GM12878 (cell line): Measurements from ENCODE around the gene SLF1. TPM values are rescaled to one million over a fixed set of nuclear protein-coding genes. Genes with fewer than 3 reads are reported as not detected.

Source experiments
- BACH1 ChIP-seq: fragments of 450-650 bp; IDR thresholded peaks from 2 replicates; pipeline ENCODE4 v1.6.1; 2017; ENCODE audit warnings: mild to moderate bottlenecking, borderline replicate concordance
- CBX5 ChIP-seq: sonication (generic); IDR thresholded peaks from 2 replicates; pipeline ENCODE4 v1.6.1; 2016; ENCODE audit warnings: low read depth, moderate library complexity, mild to moderate bottlenecking, inconsistent platforms
- EP300 ChIP-seq, 2 experiments: fragments of 150-350 bp in 1 of 2; IDR thresholded peaks; 2 replicates each; pipeline ENCODE4 v1.6.1; 2011 to 2012; ENCODE audit warnings: low read depth in 2 of 2, low read length in 2 of 2, borderline replicate concordance in 1 of 2, improper control_type of control experiment in 1 of 2, inconsistent platforms in 1 of 2; ENCODE audit not compliant: control insufficient read depth in 1 of 2
- MEF2A ChIP-seq: IDR thresholded peaks from 2 replicates; pipeline ENCODE4 v1.6.1; 2011; ENCODE audit warnings: low read depth, mild to moderate bottlenecking, low read length, moderate library complexity; ENCODE audit not compliant: insufficient read depth
- MTA3 ChIP-seq: IDR thresholded peaks from 2 replicates; pipeline ENCODE4 v1.6.1; 2012; ENCODE audit warnings: low read length, inconsistent platforms, borderline replicate concordance
- MYC ChIP-seq: IDR thresholded peaks from 2 replicates; pipeline ENCODE4 v1.6.1; 2011; ENCODE audit warnings: mild to moderate bottlenecking, low read length, moderate library complexity, inconsistent platforms; ENCODE audit not compliant: insufficient read depth, insufficient replicate concordance, insufficient read length, severe bottlenecking
- PAX5 ChIP-seq: IDR thresholded peaks from 2 replicates; pipeline ENCODE4 v1.6.1; 2011; ENCODE audit warnings: low read depth, low read length, borderline replicate concordance
- POLR2AphosphoS5 ChIP-seq: IDR thresholded peaks from 2 replicates; pipeline ENCODE4 v1.6.1; 2011; ENCODE audit warnings: mild to moderate bottlenecking, low read length, inconsistent platforms
- RAD51 ChIP-seq: fragments of 450-650 bp; IDR thresholded peaks from 2 replicates; pipeline ENCODE4 v1.6.1; 2016; ENCODE audit warnings: moderate library complexity, mild to moderate bottlenecking, inconsistent platforms
- RELA ChIP-seq: fragments of 450-650 bp; IDR thresholded peaks from 2 replicates; pipeline ENCODE4 v1.8.0; 2014; ENCODE audit warnings: borderline replicate concordance; ENCODE audit not compliant: partially characterized antibody
- RUNX3 ChIP-seq: IDR thresholded peaks from 2 replicates; pipeline ENCODE4 v1.6.1; 2012; ENCODE audit warnings: low read length, inconsistent platforms
- SIX5 ChIP-seq: IDR thresholded peaks from 2 replicates; pipeline ENCODE4 v1.6.1; 2011; ENCODE audit warnings: mild to moderate bottlenecking, low read depth, low read length, moderate library complexity; ENCODE audit not compliant: severe bottlenecking
- SMARCA5 ChIP-seq: fragments of 450-650 bp; IDR thresholded peaks from 2 replicates; pipeline ENCODE4 v1.6.1; 2017; ENCODE audit warnings: mild to moderate bottlenecking
- SP1 ChIP-seq: IDR thresholded peaks from one replicate; pipeline ENCODE4 v1.6.1; 2011; ENCODE audit warnings: low read depth, low read length
- YBX1 ChIP-seq: fragments of 450-650 bp; IDR thresholded peaks from 2 replicates; pipeline ENCODE4 v1.6.1; 2016; ENCODE audit warnings: antibody characterized with exemption
- ZNF24 ChIP-seq: fragments of 450-650 bp; IDR thresholded peaks from 2 replicates; pipeline ENCODE4 v1.6.1; 2017; ENCODE audit warnings: antibody characterized with exemption, mild to moderate bottlenecking
- ZNF274 ChIP-seq: IDR thresholded peaks from one replicate; pipeline ENCODE4 v1.8.0; 2011; ENCODE audit not compliant: insufficient read length, insufficient read depth
- ZSCAN29 ChIP-seq: fragments of 450-650 bp; IDR thresholded peaks from 2 replicates; pipeline ENCODE4 v1.6.1; 2017; ENCODE audit warnings: mild to moderate bottlenecking, moderate library complexity
- polyA plus RNA-seq, 11 experiments: library from polyadenylated mRNA; depleted of rRNA in 4 of 11; unstranded in 6 of 11; stranded (reverse) in 5 of 11; fragments of >200 nt; fragmentation: Nextera tagmentation in 4 of 11; fragmentation: Illumina TruSeq in 1 of 11; extraction: Ambion mirVana in 4 of 11; extraction: Trizol in 1 of 11; gene quantifications; 1 replicate in 1 of 11; 2 replicates in 10 of 11; pipeline versions ENCODE4 v1.2.1 to v1.2.3, GENCODE V29; 2011 to 2016; ENCODE audit warnings: inconsistent platforms in 2 of 11, missing spikeins in 2 of 11, low read depth in 1 of 11
- total RNA-seq, 4 experiments: library from RNA; depleted of rRNA in 3 of 4; stranded (reverse); fragments of >200 nt in 3 of 4; fragmentation: Illumina TruSeq in 1 of 4; extraction: Trizol in 1 of 4; gene quantifications; 2 replicates each; pipeline versions ENCODE4 v1.2.1 to v1.2.3, GENCODE V29; 2013 to 2021
- TF ChIP-seq, protein P1 (sequence below): fragments of 450-650 bp; IDR thresholded peaks from 2 replicates; pipeline ENCODE4 v1.6.1; 2017; ENCODE audit warnings: low read depth, mild to moderate bottlenecking, moderate library complexity
- TF ChIP-seq, protein P2 (sequence below): fragments of 450-650 bp; IDR thresholded peaks from 2 replicates; pipeline ENCODE4 v1.6.1; 2017; ENCODE audit warnings: antibody characterized with exemption, mild to moderate bottlenecking, moderate library complexity
- TF ChIP-seq, protein P3 (sequence below): fragments of 450-650 bp; IDR thresholded peaks from 2 replicates; pipeline ENCODE4 v1.6.1; 2018; ENCODE audit warnings: mild to moderate bottlenecking, low read depth, moderate library complexity; ENCODE audit not compliant: partially characterized antibody

Gene SLF1
- total and polyA plus RNA-seq, 10 of the 15 experiments (the other 5 are each of a cell fraction or from before 2014, with no cell fraction given): 8.1 to 27.0 (median 13.4) TPM

DNA sequence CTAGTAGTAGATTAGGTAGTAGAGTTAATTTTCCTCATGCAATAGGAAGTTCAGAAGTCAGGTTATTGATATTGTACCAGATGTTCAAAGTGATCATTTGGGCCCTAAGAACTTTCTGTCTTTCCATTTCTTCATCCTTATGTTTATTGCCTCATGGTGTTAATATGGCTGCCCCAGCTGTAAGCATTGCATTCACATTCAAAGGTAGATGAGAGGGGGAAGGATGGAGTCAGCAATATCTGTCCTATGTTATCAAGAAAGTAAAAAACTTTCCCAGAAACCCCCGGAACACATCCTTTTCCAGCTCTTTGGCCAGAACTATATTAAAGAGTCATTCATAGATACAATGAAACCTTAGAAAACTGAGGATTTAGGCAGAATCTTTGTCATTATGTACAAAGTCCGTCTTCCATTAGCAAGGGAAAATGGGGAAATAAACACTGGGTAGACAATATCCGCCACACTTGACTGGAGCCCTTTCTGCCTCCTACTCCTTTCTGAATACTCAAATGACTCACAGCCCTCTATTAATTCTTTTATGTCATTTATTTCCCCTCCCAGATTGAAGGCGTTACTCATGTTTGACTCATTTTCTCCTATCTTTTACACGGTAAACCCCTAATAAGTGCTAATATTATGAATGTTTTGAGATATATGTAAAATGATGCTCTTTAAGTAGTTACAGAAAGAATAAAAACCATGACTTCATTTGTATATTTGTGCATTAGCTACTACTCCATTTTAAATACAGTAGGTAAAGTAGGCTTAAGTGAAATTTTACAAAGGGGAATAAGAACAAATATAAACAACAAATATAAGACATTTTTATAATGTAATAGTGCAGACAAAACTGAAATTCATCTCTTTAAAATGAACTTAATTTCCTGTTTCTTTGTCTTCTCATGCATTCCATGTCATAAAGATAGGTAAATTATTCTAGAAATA, 127.6 kb downstream of the SLF1 start (continued):
- TF ChIP-seq, protein P1, sequence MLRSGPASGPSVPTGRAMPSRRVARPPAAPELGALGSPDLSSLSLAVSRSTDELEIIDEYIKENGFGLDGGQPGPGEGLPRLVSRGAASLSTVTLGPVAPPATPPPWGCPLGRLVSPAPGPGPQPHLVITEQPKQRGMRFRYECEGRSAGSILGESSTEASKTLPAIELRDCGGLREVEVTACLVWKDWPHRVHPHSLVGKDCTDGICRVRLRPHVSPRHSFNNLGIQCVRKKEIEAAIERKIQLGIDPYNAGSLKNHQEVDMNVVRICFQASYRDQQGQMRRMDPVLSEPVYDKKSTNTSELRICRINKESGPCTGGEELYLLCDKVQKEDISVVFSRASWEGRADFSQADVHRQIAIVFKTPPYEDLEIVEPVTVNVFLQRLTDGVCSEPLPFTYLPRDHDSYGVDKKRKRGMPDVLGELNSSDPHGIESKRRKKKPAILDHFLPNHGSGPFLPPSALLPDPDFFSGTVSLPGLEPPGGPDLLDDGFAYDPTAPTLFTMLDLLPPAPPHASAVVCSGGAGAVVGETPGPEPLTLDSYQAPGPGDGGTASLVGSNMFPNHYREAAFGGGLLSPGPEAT: peak; percentile 96
- peak; percentile 88 to 96 for TF ChIP-seq EP300 (IDR thresholded peaks at IDR 0.05; ENCODE audit: borderline replicate concordance in 1 of 2, control insufficient read depth in 1 of 2, low read depth in 2 of 2, low read length in 2 of 2)
- 0 out of 2 replicates have a peak, but pooled peaks have one; percentile 52 for TF ChIP-seq ZNF24
- no peak for TF ChIP-seq MYC
- no peak for TF ChIP-seq YBX1
- TF ChIP-seq CBX5: peak; percentile 65; the same call in 1 of the 2 replicates
- TF ChIP-seq, protein P2, sequence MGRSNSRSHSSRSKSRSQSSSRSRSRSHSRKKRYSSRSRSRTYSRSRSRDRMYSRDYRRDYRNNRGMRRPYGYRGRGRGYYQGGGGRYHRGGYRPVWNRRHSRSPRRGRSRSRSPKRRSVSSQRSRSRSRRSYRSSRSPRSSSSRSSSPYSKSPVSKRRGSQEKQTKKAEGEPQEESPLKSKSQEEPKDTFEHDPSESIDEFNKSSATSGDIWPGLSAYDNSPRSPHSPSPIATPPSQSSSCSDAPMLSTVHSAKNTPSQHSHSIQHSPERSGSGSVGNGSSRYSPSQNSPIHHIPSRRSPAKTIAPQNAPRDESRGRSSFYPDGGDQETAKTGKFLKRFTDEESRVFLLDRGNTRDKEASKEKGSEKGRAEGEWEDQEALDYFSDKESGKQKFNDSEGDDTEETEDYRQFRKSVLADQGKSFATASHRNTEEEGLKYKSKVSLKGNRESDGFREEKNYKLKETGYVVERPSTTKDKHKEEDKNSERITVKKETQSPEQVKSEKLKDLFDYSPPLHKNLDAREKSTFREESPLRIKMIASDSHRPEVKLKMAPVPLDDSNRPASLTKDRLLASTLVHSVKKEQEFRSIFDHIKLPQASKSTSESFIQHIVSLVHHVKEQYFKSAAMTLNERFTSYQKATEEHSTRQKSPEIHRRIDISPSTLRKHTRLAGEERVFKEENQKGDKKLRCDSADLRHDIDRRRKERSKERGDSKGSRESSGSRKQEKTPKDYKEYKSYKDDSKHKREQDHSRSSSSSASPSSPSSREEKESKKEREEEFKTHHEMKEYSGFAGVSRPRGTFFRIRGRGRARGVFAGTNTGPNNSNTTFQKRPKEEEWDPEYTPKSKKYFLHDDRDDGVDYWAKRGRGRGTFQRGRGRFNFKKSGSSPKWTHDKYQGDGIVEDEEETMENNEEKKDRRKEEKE: no peak
- peak; percentile 95; the same call in 1 of the 2 replicates for TF ChIP-seq BACH1
- no peak for TF ChIP-seq SIX5
- TF ChIP-seq SP1: peak; percentile 36
- TF ChIP-seq ZSCAN29: 0 out of 2 replicates have a peak, but pooled peaks have one; percentile 10
- TF ChIP-seq SMARCA5: peak; percentile 38; the same call in 1 of the 2 replicates
- TF ChIP-seq RELA: peak; percentile 37
- TF ChIP-seq RUNX3: peak; percentile 89
- no peak for TF ChIP-seq ZNF274
- TF ChIP-seq POLR2AphosphoS5: no peak
- peak; percentile 96 for TF ChIP-seq PAX5
- peak; percentile 85 for TF ChIP-seq MTA3
- TF ChIP-seq, protein P3, sequence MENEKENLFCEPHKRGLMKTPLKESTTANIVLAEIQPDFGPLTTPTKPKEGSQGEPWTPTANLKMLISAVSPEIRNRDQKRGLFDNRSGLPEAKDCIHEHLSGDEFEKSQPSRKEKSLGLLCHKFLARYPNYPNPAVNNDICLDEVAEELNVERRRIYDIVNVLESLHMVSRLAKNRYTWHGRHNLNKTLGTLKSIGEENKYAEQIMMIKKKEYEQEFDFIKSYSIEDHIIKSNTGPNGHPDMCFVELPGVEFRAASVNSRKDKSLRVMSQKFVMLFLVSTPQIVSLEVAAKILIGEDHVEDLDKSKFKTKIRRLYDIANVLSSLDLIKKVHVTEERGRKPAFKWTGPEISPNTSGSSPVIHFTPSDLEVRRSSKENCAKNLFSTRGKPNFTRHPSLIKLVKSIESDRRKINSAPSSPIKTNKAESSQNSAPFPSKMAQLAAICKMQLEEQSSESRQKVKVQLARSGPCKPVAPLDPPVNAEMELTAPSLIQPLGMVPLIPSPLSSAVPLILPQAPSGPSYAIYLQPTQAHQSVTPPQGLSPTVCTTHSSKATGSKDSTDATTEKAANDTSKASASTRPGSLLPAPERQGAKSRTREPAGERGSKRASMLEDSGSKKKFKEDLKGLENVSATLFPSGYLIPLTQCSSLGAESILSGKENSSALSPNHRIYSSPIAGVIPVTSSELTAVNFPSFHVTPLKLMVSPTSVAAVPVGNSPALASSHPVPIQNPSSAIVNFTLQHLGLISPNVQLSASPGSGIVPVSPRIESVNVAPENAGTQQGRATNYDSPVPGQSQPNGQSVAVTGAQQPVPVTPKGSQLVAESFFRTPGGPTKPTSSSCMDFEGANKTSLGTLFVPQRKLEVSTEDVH: no peak
- no peak for TF ChIP-seq RAD51
- peak; percentile 93 for TF ChIP-seq MEF2A
